GM12878 (cell line): ENCODE results near the gene RBM19.

Experiments used
- CHD1 ChIP-seq: IDR thresholded peaks from 2 replicates; pipeline ENCODE4 v1.6.1; 2012; ENCODE audit warnings: low read depth, low read length, improper control_type of control experiment
- CREB1 ChIP-seq: IDR thresholded peaks from 2 replicates; pipeline ENCODE4 v1.6.1; 2012; ENCODE audit warnings: low read depth, mild to moderate bottlenecking, inconsistent platforms
- CTCF ChIP-seq, 3 experiments: IDR thresholded peaks in 2 of 3; conservative IDR thresholded peaks in 1 of 3; 2 replicates each; pipeline ENCODE4 v1.5.1; 2011; ENCODE audit warnings: low read depth in 3 of 3, low read length in 3 of 3, mild to moderate bottlenecking in 3 of 3, control low read depth in 2 of 3, moderate library complexity in 2 of 3, inconsistent platforms in 1 of 3, mixed read lengths in 1 of 3; ENCODE audit not compliant: control insufficient read depth in 2 of 3, insufficient read depth in 1 of 3; ENCODE audit errors: extremely low read depth in 1 of 3
- EZH2 ChIP-seq: IDR thresholded peaks from 2 replicates; pipeline ENCODE4 v1.6.1; 2012; ENCODE audit warnings: low read depth, mild to moderate bottlenecking, control low read depth, inconsistent platforms, low read length, borderline replicate concordance; ENCODE audit not compliant: control insufficient read depth
- POLR2A ChIP-seq: IDR thresholded peaks from 2 replicates; pipeline ENCODE4 v1.6.1; 2011; ENCODE audit warnings: low read depth, mild to moderate bottlenecking, low read length
- POLR2AphosphoS5 ChIP-seq: IDR thresholded peaks from 2 replicates; pipeline ENCODE4 v1.6.1; 2011; ENCODE audit warnings: mild to moderate bottlenecking, low read length, inconsistent platforms
- ZNF687 ChIP-seq: fragments of 450-650 bp; IDR thresholded peaks from 2 replicates; pipeline ENCODE4 v1.6.1; 2017; ENCODE audit warnings: mild to moderate bottlenecking, moderate library complexity
- ZZZ3 ChIP-seq: IDR thresholded peaks from 2 replicates; pipeline ENCODE4 v1.6.1; 2011; ENCODE audit warnings: low read depth; ENCODE audit not compliant: control insufficient read depth, insufficient read length

GRCh38 chr12:113981876-113982275 is 15.8 kb upstream of the RBM19 start:
- TF ChIP-seq POLR2AphosphoS5 (no peak), POLR2A (no peak), ZZZ3 (no peak), CTCF (IDR thresholded peaks at IDR 0.05 in 2 of 3, conservative IDR thresholded peaks at IDR 0.05 in 1 of 3; ENCODE audit: control insufficient read depth in 2 of 3, extremely low read depth in 1 of 3, insufficient read depth in 1 of 3, low read depth in 3 of 3, low read length in 3 of 3) (no peak), EZH2 (no peak), CHD1 (no peak), CREB1 (no peak), ZNF687 (no peak)
